ENCODE measurements around the gene BTG4.

DNA sequence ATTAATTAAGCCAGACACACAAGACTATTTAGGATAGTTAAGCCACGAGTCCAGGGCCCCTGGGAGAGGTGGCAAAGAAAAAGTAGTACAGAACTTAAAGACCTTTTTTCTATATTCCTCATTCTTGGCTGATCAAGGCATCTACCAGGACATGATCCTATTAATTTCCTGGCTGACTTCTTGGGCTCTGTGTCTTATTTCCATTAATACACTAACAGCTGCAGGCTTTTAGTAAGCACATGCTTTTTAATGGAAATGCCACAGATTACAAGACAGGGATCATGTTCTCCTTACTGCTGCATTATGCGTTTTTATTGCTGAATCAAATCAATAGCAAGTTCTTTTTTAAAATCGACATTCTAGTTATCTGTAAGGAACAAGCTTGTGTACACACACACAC, 35.2 kb downstream of the BTG4 start:
- TF ChIP-seq POLR2A (IDR thresholded peaks at IDR 0.05), result no peak
- TF ChIP-seq CTCF (IDR thresholded peaks at IDR 0.05), result no peak
- no peak for TF ChIP-seq POLR2AphosphoS5 (IDR thresholded peaks at IDR 0.05; ENCODE audit: insufficient read depth in 1 of 2, low read depth in 1 of 2)

Measured in vagina (tissue), 2 donors.